Caco-2 (cell line): ENCODE results near the gene GLYATL3. TPM values are rescaled to one million over a fixed set of nuclear protein-coding genes. Genes with fewer than 3 reads are reported as not detected.

Source experiments
- BruUV-seq: library from RNA; stranded (reverse); fragments of 400-500 nt; replicated peaks from 2 replicates; lab custom pipeline; 2021; lab: Mats Ljungman, UMichigan
- CTCF ChIA-PET: fragments of 300-600 bp; sonication (Branson Sonifier 250); formaldehyde crosslinking; loops from one replicate; lab custom pipeline; 2022; ENCODE audit warnings: antibody characterized with exemption; lab: Charles Lee
- POLR2A ChIA-PET: fragments of 300-600 bp; sonication (Branson Sonifier 250); formaldehyde crosslinking; loops from one replicate; lab custom pipeline; 2022; ENCODE audit warnings: antibody characterized with exemption; lab: Charles Lee
- DNase-seq, 2 experiments: peaks; one replicate each; pipeline versions ENCODE4 v3.0.0 to v3.0.0-alpha.2; 2020 to 2022
- H3K27me3 ChIP-seq: replicated peaks from 2 replicates; pipeline ENCODE4 v1.6.0; 2011; ENCODE audit warnings: low read length; ENCODE audit not compliant: control insufficient read depth, insufficient read depth
- H3K36me3 ChIP-seq: 2 replicates; pipeline ENCODE4 v1.5.1; 2011; ENCODE audit warnings: low read length; ENCODE audit not compliant: control insufficient read depth, insufficient read depth
- H3K4me1 ChIP-seq: fragments of 250-450 bp; sonication (Bioruptor Pico); 2 replicates; pipeline ENCODE4 v1.5.1; 2020; ENCODE audit warnings: mild to moderate bottlenecking
- H3K4me3 ChIP-seq: 2 replicates; pipeline ENCODE4 v1.5.1; 2011; ENCODE audit warnings: low read depth, mild to moderate bottlenecking, control low read depth, low read length
- H3K9me3 ChIP-seq: fragments of 250-450 bp; sonication (Bioruptor Pico); 2 replicates; pipeline ENCODE4 v1.5.1; 2020; ENCODE audit warnings: mild to moderate bottlenecking, moderate library complexity
- H3K27ac Mint-ChIP-seq: one replicate; pipeline ENCODE4 v1.8.0; 2022; ENCODE audit warnings: mixed read lengths; ENCODE audit not compliant: unreplicated experiment
- H3K27me3 Mint-ChIP-seq: one replicate; pipeline ENCODE4 v1.8.0; 2022; ENCODE audit warnings: mixed read lengths; ENCODE audit not compliant: insufficient read depth, unreplicated experiment
- H3K36me3 Mint-ChIP-seq: one replicate; pipeline ENCODE4 v1.8.0; 2022; ENCODE audit warnings: mild to moderate bottlenecking, mixed read lengths; ENCODE audit not compliant: insufficient read depth, unreplicated experiment
- H3K4me1 Mint-ChIP-seq: one replicate; pipeline ENCODE4 v1.8.0; 2022; ENCODE audit warnings: low read depth, mixed read lengths; ENCODE audit not compliant: unreplicated experiment
- H3K4me3 Mint-ChIP-seq: one replicate; pipeline ENCODE4 v1.8.0; 2022; ENCODE audit warnings: mild to moderate bottlenecking, moderate library complexity, mixed read lengths; ENCODE audit not compliant: unreplicated experiment
- H3K9me3 Mint-ChIP-seq: one replicate; pipeline ENCODE4 v1.8.0; 2022; ENCODE audit warnings: mixed read lengths; ENCODE audit not compliant: unreplicated experiment
- CTCF ChIP-seq, 2 experiments: fragments of 200-600 bp in 1 of 2; IDR thresholded peaks; 1 replicate in 1 of 2; 2 replicates in 1 of 2; pipeline versions ENCODE4 v1.5.1 to v1.8.0; 2011 to 2022; ENCODE audit warnings: antibody characterized with exemption in 1 of 2, control low read depth in 1 of 2, inconsistent platforms in 1 of 2, low read depth in 1 of 2, low read length in 1 of 2, mild to moderate bottlenecking in 1 of 2, moderate library complexity in 1 of 2; ENCODE audit not compliant: insufficient read depth in 1 of 2, severe bottlenecking in 1 of 2, unreplicated experiment in 1 of 2
- intact Hi-C: fragments of 100-400 bp; cut with micrococcal nuclease; formaldehyde crosslinking; loops from one replicate; pipeline ENCODE4 v1.10.0; 2022; ENCODE audit not compliant: unreplicated experiment
- total RNA-seq: library from RNA; stranded (reverse); gene quantifications from 2 replicates; pipeline ENCODE4 v1.2.3, GENCODE V29; 2022

The GLYATL3 gene
- total RNA-seq, 1 experiment from 2014 or later, result not detected

GRCh38 chr6:49462927-49463611 is 36.7 kb upstream of the GLYATL3 start, which contains the start of the genes CENPQ and MMUT:
CENPQ (plus strand) TSS chr6:49463370; CDS start chr6:49470177, 6,807 bp downstream.
MMUT (minus strand) TSS chr6:49463253; CDS start chr6:49459466, 3,787 bp downstream.
- H3K27me3 Mint-ChIP-seq, result no peaks in the 10 kb centered on the region
- H3K27ac Mint-ChIP-seq, result peak within 1 kb of the TSS; percentile 99
- intact Hi-C loops, result loop anchor here (2.0 to 5.0 kb wide), 2 partner anchors 59 to 144 kb away; no protein-coding TSS in a partner anchor
- no TSS peak for BruUV-seq
- H3K9me3 ChIP-seq, result no peaks in the 10 kb centered on the region
- TF ChIP-seq CTCF (IDR thresholded peaks at IDR 0.05; ENCODE audit: insufficient read depth in 1 of 2, low read depth in 1 of 2, low read length in 1 of 2, severe bottlenecking in 1 of 2, unreplicated experiment in 1 of 2), result no peak
- POLR2A ChIA-PET, result no interaction called here
- peaks cover 5% of the 10 kb centered on the region; the same call in 1 of the 2 replicates for H3K4me1 ChIP-seq
- H3K9me3 Mint-ChIP-seq, result no peaks in the 10 kb centered on the region
- peak within 1 kb of the TSS; percentile 53 for H3K4me3 ChIP-seq
- H3K4me1 Mint-ChIP-seq, result no peaks in the 10 kb centered on the region
- peaks cover 8% of the 10 kb centered on the region for H3K36me3 Mint-ChIP-seq
- H3K27me3 ChIP-seq, result no peaks in the 10 kb centered on the region
- CTCF ChIA-PET, result no interaction called here
- H3K36me3 ChIP-seq, result no peaks in the 10 kb centered on the region
- DNase-seq, result peak; percentile 93 to 94
- peak within 1 kb of the TSS; percentile 86 for H3K4me3 Mint-ChIP-seq

DNA sequence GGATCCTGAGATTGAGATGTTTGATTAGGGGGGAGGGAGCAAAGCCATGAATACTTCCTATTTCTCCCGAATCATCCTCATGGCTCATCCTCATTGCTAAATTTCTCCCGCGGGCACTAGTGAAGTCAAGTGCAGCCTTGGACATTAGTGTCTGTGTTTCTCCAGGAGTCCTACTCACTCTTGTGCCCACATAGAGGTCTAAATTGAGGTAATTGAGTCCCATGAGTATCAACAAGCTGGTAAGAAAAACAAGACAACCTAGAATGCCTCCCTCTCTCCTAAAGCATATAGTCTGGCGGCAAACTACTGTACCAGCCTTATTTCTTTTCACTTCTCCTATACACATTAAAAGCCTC is 36.1 kb upstream of the GLYATL3 start:
- intact Hi-C loops, result loop anchor here (2.0 to 5.0 kb wide), 2 partner anchors 59 to 143 kb away; no protein-coding TSS in a partner anchor
- CTCF ChIA-PET, result no interaction called here
- H3K9me3 ChIP-seq, result no peaks in the 10 kb centered on the region

DNA sequence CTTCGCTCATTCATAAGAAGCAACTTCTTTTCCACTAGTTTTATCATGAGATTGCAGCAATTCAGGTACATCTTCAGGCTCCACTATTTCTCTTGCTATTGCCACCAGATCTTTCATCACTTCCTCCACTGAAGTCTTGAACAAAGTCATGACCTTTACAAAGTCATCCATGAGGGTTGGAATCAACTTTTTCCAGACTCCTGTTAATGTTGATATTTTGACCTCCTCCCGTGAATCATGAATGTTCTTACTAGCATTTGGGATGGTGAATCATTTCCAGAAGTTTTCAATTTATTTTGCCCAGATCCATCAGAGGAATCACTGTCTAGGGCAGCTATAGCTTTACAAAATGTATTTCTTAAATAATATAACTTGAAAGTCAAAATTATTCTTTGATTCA is 35.0 kb upstream of the GLYATL3 start:
- Histone ChIP-seq H3K36me3 (no peaks in the 10 kb centered on the region), H3K27me3 (no peaks in the 10 kb centered on the region), H3K9me3 (no peaks in the 10 kb centered on the region), H3K4me1 (peaks cover 5% of the 10 kb centered on the region; the same call in 1 of the 2 replicates), H3K4me3 (no peak overlapping the region)
- DNase-seq, result no peak
- TF ChIP-seq CTCF (IDR thresholded peaks at IDR 0.05; ENCODE audit: insufficient read depth in 1 of 2, low read depth in 1 of 2, low read length in 1 of 2, severe bottlenecking in 1 of 2, unreplicated experiment in 1 of 2), result no peak
- ChIA-PET POLR2A (no interaction called here), CTCF (no interaction called here)
- Mint-ChIP-seq H3K36me3 (peaks cover 8% of the 10 kb centered on the region), H3K27me3 (no peaks in the 10 kb centered on the region), H3K27ac (no peak overlapping the region), H3K4me3 (peak overlapping the region; percentile 86), H3K9me3 (no peaks in the 10 kb centered on the region), H3K4me1 (no peaks in the 10 kb centered on the region)
- no TSS peak for BruUV-seq
- intact Hi-C loops, result loop anchor here (5.0 kb wide), 1 partner anchor 58 kb away; no protein-coding TSS in a partner anchor

More for the DNA sequence above, 36.1 kb upstream of the GLYATL3 start:
- Histone ChIP-seq H3K4me3 (peak overlapping the region; percentile 53), H3K27me3 (no peaks in the 10 kb centered on the region), H3K4me1 (peaks cover 5% of the 10 kb centered on the region; the same call in 1 of the 2 replicates), H3K36me3 (no peaks in the 10 kb centered on the region)
- no peak for DNase-seq
- TSS peak; percentile 84 for BruUV-seq
- TF ChIP-seq CTCF (IDR thresholded peaks at IDR 0.05; ENCODE audit: insufficient read depth in 1 of 2, low read depth in 1 of 2, low read length in 1 of 2, severe bottlenecking in 1 of 2, unreplicated experiment in 1 of 2), result no peak
- Mint-ChIP-seq H3K4me3 (peak overlapping the region; percentile 86), H3K36me3 (peaks cover 8% of the 10 kb centered on the region), H3K4me1 (no peaks in the 10 kb centered on the region), H3K9me3 (no peaks in the 10 kb centered on the region), H3K27me3 (no peaks in the 10 kb centered on the region), H3K27ac (peak overlapping the region; percentile 99)
- POLR2A ChIA-PET, result no interaction called here
